ENCODE measurements around the gene PFKFB3. TPM values are rescaled to one million over a fixed set of nuclear protein-coding genes. Genes with fewer than 3 reads are reported as not detected.
"Not testable (repeated sequence)": the region's sequence is repeated elsewhere in the genome, so short reads cannot be mapped to it uniquely, and the experiment has no call there.

The PFKFB3 gene
- total RNA-seq, 4 donors from 2014 or later: 29.6 to 78.3 (median 38.4) TPM

- H3K4me3 ChIP-seq: no peak overlapping the region
- no peak for ATAC-seq
- TF ChIP-seq CTCF (IDR thresholded peaks at IDR 0.05) (no peak), POLR2AphosphoS5 (IDR thresholded peaks at IDR 0.05) (no peak), EP300 (IDR thresholded peaks at IDR 0.05) (no peak), POLR2A (IDR thresholded peaks at IDR 0.05) (no peak)
- H3K36me3 ChIP-seq: peaks cover 0 to 35% of the 10 kb centered on the region in 2 donors
- 90 to 95% methylated on average over 1 to 12 of the region's 16 CpGs for WGBS, 2 donors (ENCODE audit: low coverage in 1 of 2)
- no peaks in the 10 kb centered on the region for H3K27me3 ChIP-seq
- no peaks in the 10 kb centered on the region for H3K9me3 ChIP-seq
- no peaks in the 10 kb centered on the region for H3K4me1 ChIP-seq
- H3K27ac ChIP-seq: no peak overlapping the region
These were observed 37.5 kb downstream of the PFKFB3 start for GRCh38 chr10:6240254-6240653.

GRCh38 chr10:6242089-6242488, 39.4 kb downstream of the PFKFB3 start:
- H3K36me3 ChIP-seq: peaks cover 0 to 17% of the 10 kb centered on the region in 2 donors
- no peak overlapping the region for H3K4me3 ChIP-seq
- TF ChIP-seq EP300 (IDR thresholded peaks at IDR 0.05): no peak
- no peak for TF ChIP-seq CTCF (IDR thresholded peaks at IDR 0.05)
- TF ChIP-seq POLR2A (IDR thresholded peaks at IDR 0.05): no peak
- no peak for TF ChIP-seq POLR2AphosphoS5 (IDR thresholded peaks at IDR 0.05)
- no peak for ATAC-seq
- WGBS, 2 donors (ENCODE audit: low coverage in 1 of 2): 50 to 60% methylated on average over 2 to 6 of the region's 6 CpGs
- no peak overlapping the region for H3K27ac ChIP-seq
- H3K4me1 ChIP-seq: peaks cover 0 to 5% (median 0%) of the 10 kb centered on the region in 3 donors
- H3K27me3 ChIP-seq: no peaks in the 10 kb centered on the region
- H3K9me3 ChIP-seq: no peaks in the 10 kb centered on the region

GRCh38 chr10:6244510-6244909, 41.8 kb downstream of the PFKFB3 start:
- Histone ChIP-seq H3K36me3 (peaks cover 0 to 15% of the 10 kb centered on the region in 2 donors), H3K27ac (no peak overlapping the region), H3K9me3 (no peaks in the 10 kb centered on the region), H3K27me3 (no peaks in the 10 kb centered on the region), H3K4me1 (peaks cover 0 to 13% (median 0%) of the 10 kb centered on the region in 3 donors), H3K4me3 (no peak overlapping the region)
- no peak for TF ChIP-seq POLR2A (IDR thresholded peaks at IDR 0.05)
- no peak for TF ChIP-seq POLR2AphosphoS5 (IDR thresholded peaks at IDR 0.05)
- no peak for TF ChIP-seq CTCF (IDR thresholded peaks at IDR 0.05)
- no peak for TF ChIP-seq EP300 (IDR thresholded peaks at IDR 0.05)
- ATAC-seq: no peak
- WGBS, 2 donors (ENCODE audit: low coverage in 1 of 2): 81% methylated on average over 5 to 6 of the region's 7 CpGs

- Histone ChIP-seq H3K4me1 (peaks cover 0 to 13% (median 0%) of the 10 kb centered on the region in 3 donors), H3K36me3 (peaks cover 0 to 15% of the 10 kb centered on the region in 2 donors), H3K27ac (peak overlapping the region in 3 of 4 donors; percentile 23 to 49 (median 46)), H3K4me3 (no peak overlapping the region), H3K27me3 (no peaks in the 10 kb centered on the region), H3K9me3 (no peaks in the 10 kb centered on the region)
- TF ChIP-seq POLR2A (IDR thresholded peaks at IDR 0.05) (no peak), CTCF (IDR thresholded peaks at IDR 0.05) (no peak), POLR2AphosphoS5 (IDR thresholded peaks at IDR 0.05) (no peak), EP300 (IDR thresholded peaks at IDR 0.05) (no peak)
- WGBS, 2 donors (ENCODE audit: low coverage in 1 of 2): 52 to 64% methylated on average over 4 to 11 of the region's 11 CpGs
- ATAC-seq: no peak
These were observed 44.4 kb downstream of the PFKFB3 start for GRCh38 chr10:6247041-6247712.

GRCh38 chr10:6248908-6249307, 46.2 kb downstream of the PFKFB3 start:
- not testable (repeated sequence) for H3K36me3 ChIP-seq, H3K27me3 ChIP-seq, H3K27ac ChIP-seq, H3K4me3 ChIP-seq, ATAC-seq, H3K9me3 ChIP-seq
- H3K4me1 ChIP-seq: peaks cover 0 to 13% (median 0%) of the 10 kb centered on the region in 3 donors
- 96% methylated on average over 5 of the region's 8 CpGs; no CpG with 5 or more reads in 1 of the 2 donors for WGBS, 2 donors (ENCODE audit: low coverage in 1 of 2)

Measured in gastroesophageal sphincter (tissue), 4 donors.